HG03135 (cell line): ENCODE results near the gene KIAA1191.

ENCODE experiments used
- ATAC-seq: cut with Tn5 transposase; IDR thresholded peaks from one replicate; pipeline ENCODE4 v1.9.1; 2021; ENCODE audit warnings: mild to moderate bottlenecking, moderate library complexity; ENCODE audit not compliant: unreplicated experiment

The KIAA1191 gene

GRCh38 chr5:176366232-176366894 lies 4.8 kb upstream of the KIAA1191 start:
- no peak for ATAC-seq

- no peak for ATAC-seq
Observed at GRCh38 chr5:176365351-176366231, 4.0 kb upstream of the KIAA1191 start, which contains the start of gene ARL10. Gene ARL10, plus strand, starts transcription at chr5:176365487. Its CDS starts 77 bp downstream, at chr5:176365564.

- no peak for ATAC-seq
Observed at GRCh38 chr5:176364765-176365350, 3.3 kb upstream of the KIAA1191 start.

- peak; percentile 6 for ATAC-seq
Observed at GRCh38 chr5:176362233-176362490, 598 bp upstream of the KIAA1191 start.

GRCh38 chr5:176360894-176361436 lies 599 bp downstream of the KIAA1191 start:
- no peak for ATAC-seq

- ATAC-seq: no peak
Observed at GRCh38 chr5:176359658-176360057, 1.9 kb downstream of the KIAA1191 start.

GRCh38 chr5:176356179-176356566 lies 5.4 kb downstream of the KIAA1191 start:
- ATAC-seq: no peak

GRCh38 chr5:176355400-176356178 lies 6.0 kb downstream of the KIAA1191 start:
- no peak for ATAC-seq

- no peak for ATAC-seq
Observed at GRCh38 chr5:176353533-176353932, 8.0 kb downstream of the KIAA1191 start.

- no peak for ATAC-seq
Observed at GRCh38 chr5:176352116-176352878, 9.3 kb downstream of the KIAA1191 start.

- no peak for ATAC-seq
Observed at GRCh38 chr5:176350416-176350815, 11.1 kb downstream of the KIAA1191 start.

- no peak for ATAC-seq
Observed at GRCh38 chr5:176342766-176343458, 18.7 kb downstream of the KIAA1191 start.

- no peak for ATAC-seq
Observed at GRCh38 chr5:176342158-176342483, 19.4 kb downstream of the KIAA1191 start.

- ATAC-seq: no peak
Observed at GRCh38 chr5:176341325-176342157, 20.0 kb downstream of the KIAA1191 start.

- ATAC-seq: no peak
Observed at GRCh38 chr5:176339304-176339703, 22.3 kb downstream of the KIAA1191 start.

- ATAC-seq: no peak
Observed at GRCh38 chr5:176337913-176338312, 23.7 kb downstream of the KIAA1191 start.

- no peak for ATAC-seq
Observed at GRCh38 chr5:176334031-176334770, 27.4 kb downstream of the KIAA1191 start.

- ATAC-seq: no peak
Observed at GRCh38 chr5:176320577-176320976, 41.0 kb downstream of the KIAA1191 start.
